GM21723 (cell line): ENCODE data around the gene ATP8B3.

Experiments used
- ATAC-seq: cut with Tn5 transposase; IDR thresholded peaks from one replicate; pipeline ENCODE4 v1.9.1; 2021; ENCODE audit warnings: mild to moderate bottlenecking, moderate library complexity; ENCODE audit not compliant: unreplicated experiment

Gene ATP8B3

DNA sequence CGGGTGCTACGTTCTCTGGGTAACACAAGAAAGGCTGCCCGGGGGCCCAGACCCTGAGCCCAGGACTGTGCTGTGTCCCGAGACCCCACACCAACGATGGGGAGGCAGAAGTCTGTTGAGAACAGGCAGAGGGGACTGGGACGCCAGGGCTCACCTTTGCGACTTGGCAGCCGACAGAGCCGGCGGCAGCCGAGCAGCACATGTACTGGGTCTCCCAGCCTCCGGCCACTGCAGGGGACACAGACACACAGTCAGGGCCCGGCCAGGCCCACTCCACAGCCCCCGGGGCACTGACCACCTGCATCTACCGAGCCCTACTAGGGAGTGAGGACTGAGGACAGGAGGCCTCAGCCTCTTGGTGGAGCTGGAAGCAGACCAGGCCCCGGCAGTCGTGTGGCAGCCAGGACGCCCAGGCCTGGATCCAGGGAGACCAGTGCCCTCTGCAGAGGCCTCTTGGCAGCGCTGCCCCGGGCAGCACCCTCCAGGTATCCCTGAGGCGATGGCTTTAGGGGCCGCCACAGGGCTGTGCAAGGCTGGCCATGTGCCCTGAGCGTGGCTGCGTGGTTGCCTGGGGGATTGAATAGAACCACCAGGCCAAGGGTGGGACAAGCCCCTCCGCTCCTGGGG, 5.6 kb upstream of the ATP8B3 start:
- ATAC-seq, result no peak

GRCh38 chr19:1816530-1817298, 4.6 kb upstream of the ATP8B3 start:
- ATAC-seq, result no peak

- no peak for ATAC-seq
Observed at GRCh38 chr19:1815605-1816529, 3.8 kb upstream of the ATP8B3 start.

GRCh38 chr19:1814833-1815604, 2.9 kb upstream of the ATP8B3 start:
- no peak for ATAC-seq

GRCh38 chr19:1814391-1814790, 2.3 kb upstream of the ATP8B3 start:
- no peak for ATAC-seq

DNA sequence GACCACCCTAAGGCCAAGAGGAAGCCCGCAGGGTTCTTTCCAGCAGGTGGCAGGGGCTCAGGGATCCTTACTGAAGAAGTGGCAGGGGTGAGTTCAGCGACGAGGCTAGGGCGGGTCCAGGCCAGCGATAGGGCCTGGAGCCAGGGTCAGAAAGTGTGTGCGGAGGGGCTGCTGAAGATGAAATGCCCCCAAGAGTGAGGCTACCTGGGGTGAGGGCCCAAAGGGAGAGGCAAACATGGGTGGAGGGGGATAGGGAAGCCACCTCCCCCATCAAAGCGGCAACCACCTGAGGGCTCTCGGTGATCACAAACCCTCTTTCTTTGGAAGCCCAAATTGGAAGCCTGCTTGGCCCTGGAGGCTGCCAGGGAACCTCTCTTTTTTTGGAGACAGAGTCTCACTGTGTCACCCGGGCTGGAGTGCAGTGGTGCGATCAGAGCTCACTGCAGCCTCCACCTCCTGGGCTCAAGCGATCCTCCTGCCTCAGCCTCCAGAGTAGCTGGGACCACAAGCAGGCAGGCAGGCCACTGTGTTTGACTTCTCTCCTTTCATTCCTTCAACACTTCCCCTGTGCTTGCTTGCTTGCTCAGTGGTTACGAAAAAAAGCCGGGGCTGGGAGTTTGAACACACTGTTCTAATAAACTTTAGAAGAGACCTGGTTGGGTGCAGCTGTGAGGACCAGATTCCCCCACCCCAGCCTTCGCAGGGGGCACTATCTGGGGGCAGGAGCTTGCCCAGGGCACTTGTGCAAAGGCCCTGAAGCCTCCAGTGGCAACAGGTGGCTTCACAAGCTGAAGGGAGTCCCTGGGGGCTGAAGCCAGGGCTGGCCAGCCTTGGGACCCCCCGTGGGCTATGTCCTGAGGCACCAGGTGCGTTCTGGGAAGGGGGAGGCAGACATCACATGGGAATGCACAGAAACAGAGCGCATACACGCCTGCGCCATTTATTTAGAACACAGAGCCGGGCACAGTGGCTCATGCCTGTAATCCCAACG, 1.4 kb upstream of the ATP8B3 start:
- no peak for ATAC-seq

GRCh38 chr19:1812426-1813191, 533 bp upstream of the ATP8B3 start:
- ATAC-seq, result peak; percentile 76

DNA sequence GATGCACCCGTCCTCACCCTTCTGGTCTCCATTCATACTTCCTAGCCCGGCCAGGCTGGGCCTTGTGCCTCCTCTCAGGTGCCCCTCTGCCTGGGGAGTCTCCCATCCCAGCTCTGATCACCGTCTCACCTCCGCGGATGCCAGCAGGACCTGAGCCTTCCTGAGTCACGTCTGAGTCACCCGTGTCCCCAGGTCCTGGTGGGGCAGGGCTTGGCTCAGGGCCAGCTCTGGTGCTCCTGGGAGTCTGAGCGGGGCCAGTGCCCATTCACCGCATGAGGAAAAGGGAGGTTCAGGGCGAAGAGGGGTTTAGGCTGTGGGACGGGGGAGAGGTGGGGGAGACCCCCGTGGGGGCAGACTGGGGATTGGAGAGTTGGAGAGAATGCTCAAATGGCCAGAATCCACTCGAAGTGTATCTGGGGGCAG, 593 bp downstream of the ATP8B3 start:
- ATAC-seq, result no peak

- no peak for ATAC-seq
Observed at GRCh38 chr19:1810439-1811160, 1.5 kb downstream of the ATP8B3 start.

GRCh38 chr19:1809678-1810077, 2.4 kb downstream of the ATP8B3 start:
- ATAC-seq, result no peak

DNA sequence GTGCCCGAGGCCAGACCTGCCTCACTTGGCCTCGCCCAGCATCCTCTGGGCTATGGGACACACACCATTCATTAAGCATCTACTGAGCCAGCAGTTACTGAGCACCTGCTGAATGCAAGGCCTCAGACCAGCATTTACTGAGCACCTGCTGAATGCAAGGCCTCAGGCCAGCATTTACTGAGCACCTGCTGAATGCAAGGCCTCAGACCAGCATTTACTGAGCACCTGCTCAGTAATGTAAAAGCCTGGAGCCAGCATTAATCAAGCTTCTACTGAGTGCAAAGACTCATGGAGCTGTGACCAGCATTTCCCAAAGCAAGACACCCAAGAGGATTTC, 3.7 kb downstream of the ATP8B3 start:
- ATAC-seq, result no peak

GRCh38 chr19:1807695-1808394, 4.2 kb downstream of the ATP8B3 start:
- ATAC-seq, result no peak

DNA sequence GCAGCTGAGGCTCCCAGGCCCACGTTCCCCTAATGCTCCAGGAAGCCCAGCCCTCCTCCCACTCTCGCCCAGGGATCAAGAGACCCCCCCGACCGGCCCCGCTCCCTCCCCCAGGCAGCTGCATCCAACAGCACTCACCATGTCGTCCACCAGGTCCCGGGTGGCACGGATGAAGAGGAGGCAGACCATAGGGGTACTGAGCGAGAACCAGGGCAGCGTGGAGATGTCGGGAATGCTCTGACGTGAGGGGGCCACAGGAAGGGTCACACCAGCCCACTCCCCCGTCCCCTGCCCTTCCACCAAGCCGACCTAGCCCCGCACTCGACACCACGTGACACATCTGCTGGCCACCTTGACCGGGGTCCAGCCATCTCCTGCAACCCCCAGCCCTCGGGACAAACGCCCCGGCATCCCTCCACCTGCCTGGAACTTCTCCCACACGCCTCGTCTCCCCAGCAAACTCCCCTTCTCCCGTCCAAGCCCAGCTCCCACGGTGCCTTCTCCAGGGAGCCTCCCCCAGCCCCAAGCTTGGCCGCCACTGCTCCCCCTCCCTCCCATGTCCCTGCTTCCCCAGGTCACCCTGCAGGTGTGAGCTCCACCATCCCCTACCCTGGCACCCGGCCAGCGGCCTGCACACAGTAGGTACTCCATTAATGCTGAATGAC, 4.9 kb downstream of the ATP8B3 start:
- no peak for ATAC-seq

DNA sequence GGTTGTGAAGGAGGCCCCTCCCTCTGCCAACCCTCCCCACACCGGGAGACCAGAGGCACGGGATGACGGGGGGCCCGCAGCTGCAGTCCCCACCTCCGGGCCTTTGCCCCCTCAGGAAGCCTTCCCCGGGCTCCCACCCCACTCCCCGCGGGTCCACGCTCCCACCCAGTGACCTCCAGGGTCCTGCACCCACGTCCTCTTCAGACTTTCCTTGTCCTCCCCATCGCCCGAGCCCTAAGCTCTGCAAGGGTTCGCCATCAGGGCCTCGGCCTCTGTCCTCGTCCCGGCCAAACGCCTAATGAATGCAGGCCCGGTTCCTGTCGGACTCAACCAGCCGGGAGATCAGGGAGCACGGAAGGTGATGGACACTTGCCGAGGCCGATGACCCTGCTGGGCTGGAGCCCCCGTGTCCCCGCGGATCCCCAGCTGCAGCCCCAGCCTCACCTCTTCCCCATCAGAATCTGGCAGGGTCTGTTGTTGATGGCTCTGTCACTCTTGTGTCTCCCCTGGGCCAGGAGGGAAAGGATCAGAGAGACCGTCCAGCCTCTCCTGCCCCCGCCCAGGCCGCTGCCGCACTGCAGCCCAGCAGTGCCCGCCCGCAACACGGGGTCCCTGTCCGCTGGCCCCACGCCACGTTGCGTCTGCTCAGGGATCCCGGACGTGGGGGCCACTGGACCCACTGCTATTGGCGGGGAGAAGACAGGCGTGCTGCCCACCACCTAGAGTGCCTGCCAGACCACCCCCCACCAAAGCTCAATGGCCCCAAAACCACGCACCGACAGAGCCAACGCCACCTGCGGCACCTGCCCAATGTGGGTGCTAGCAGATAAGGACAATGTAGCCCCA, 5.7 kb downstream of the ATP8B3 start:
- ATAC-seq, result no peak

- ATAC-seq, result no peak
Observed at GRCh38 chr19:1805401-1806183, 6.5 kb downstream of the ATP8B3 start.
